K562 (cell line): ENCODE results near the gene OPCML. TPM values are rescaled to one million over a fixed set of nuclear protein-coding genes. Genes with fewer than 3 reads are reported as not detected.

ENCODE experiments used
- ATAC-seq: fragments of 200-7000 bp; cut with Tn5 transposase; 3 replicates; pipeline ENCODE4 v1.9.1; 2020; ENCODE audit warnings: moderate library complexity
- BruUV-seq: library from RNA; stranded (reverse); fragments of 400-500 nt; replicated peaks from 2 replicates; lab custom pipeline; 2021; lab: Mats Ljungman, UMichigan
- CTCF ChIA-PET: fragments of 300-600 bp; formaldehyde crosslinking; extraction: SDS; loops from one replicate; lab custom pipeline; 2021; ENCODE audit warnings: low intra/inter-chr PET ratio; lab: Yijun Ruan, JAX
- POLR2A ChIA-PET: fragments of 300-600, 350-650 bp; sonication (Branson Sonifier 250); formaldehyde crosslinking; extraction: SDS; loops from one replicate; lab custom pipeline; 2021; ENCODE audit warnings: antibody characterized with exemption, inconsistent platforms; lab: Yijun Ruan, JAX
- DNase-seq, 4 experiments: peaks; one replicate each; pipeline versions ENCODE4 v3.0.0 to v3.0.0-alpha.2; 2011 to 2018; ENCODE audit warnings: low spot score in 3 of 4, mixed read lengths in 3 of 4; ENCODE audit errors: extremely low read depth in 1 of 4
- FAIRE-seq: peaks from 2 replicates; lab custom pipeline; 2011; peaks lifted over from hg19 to GRCh38; lab: Jason Lieb, UNC
- H2AFZ ChIP-seq: 2 replicates; pipeline ENCODE4 v1.6.0; 2011; ENCODE audit warnings: low read depth, low read length, control low read depth, inconsistent platforms
- H3K27ac ChIP-seq: fragments of 200-600 bp; 3 replicates; pipeline ENCODE4 v1.8.0; 2011; ENCODE audit warnings: low read depth, mild to moderate bottlenecking, control low read depth, inconsistent platforms, low read length, moderate library complexity, mixed read lengths; ENCODE audit errors: extremely low read depth
- H3K27me3 ChIP-seq, 2 experiments: fragments of 300-600 bp in 1 of 2; 2 replicates in 1 of 2; 3 replicates in 1 of 2; pipeline versions ENCODE4 v1.6.0 to v1.8.0; 2011; ENCODE audit warnings: inconsistent platforms in 2 of 2, low read length in 2 of 2, mild to moderate bottlenecking in 1 of 2, mixed read lengths in 1 of 2, moderate library complexity in 1 of 2; ENCODE audit not compliant: control insufficient read depth in 2 of 2, insufficient read depth in 2 of 2
- H3K36me3 ChIP-seq: fragments of 300-600 bp; 3 replicates; pipeline ENCODE4 v1.8.0; 2011; ENCODE audit warnings: mild to moderate bottlenecking, low read length, inconsistent platforms; ENCODE audit not compliant: control insufficient read depth, insufficient read depth
- H3K4me1 ChIP-seq, 2 experiments: fragments of 200-600 bp in 1 of 2; replicated peaks in 1 of 2; 2 replicates in 1 of 2; 3 replicates in 1 of 2; pipeline versions ENCODE4 v1.5.1 to v1.8.0; 2011; ENCODE audit warnings: inconsistent platforms in 2 of 2, low read length in 2 of 2, mild to moderate bottlenecking in 1 of 2, mixed read lengths in 1 of 2, moderate library complexity in 1 of 2; ENCODE audit not compliant: control insufficient read depth in 2 of 2, insufficient read depth in 2 of 2
- H3K4me2 ChIP-seq: 2 replicates; pipeline ENCODE4 v1.6.1; 2011; ENCODE audit warnings: low read length, control low read depth, inconsistent platforms, mixed read lengths; ENCODE audit not compliant: insufficient read depth
- H3K4me3 ChIP-seq: fragments of 200-600 bp; sonication (generic), shearing (Covaris generic); 2 replicates; pipeline ENCODE4 v1.5.1; 2016; ENCODE audit warnings: control low read depth, inconsistent platforms
- H3K79me2 ChIP-seq: fragments of 200-600 bp; 3 replicates; pipeline ENCODE4 v1.8.0; 2011; ENCODE audit warnings: low read length, inconsistent platforms; ENCODE audit not compliant: control insufficient read depth, insufficient read depth
- H3K9ac ChIP-seq, 2 experiments: 2 replicates each; pipeline versions ENCODE4 v1.6.0 to v1.6.1; 2011; ENCODE audit warnings: low read depth in 2 of 2, low read length in 2 of 2, control low read depth in 1 of 2, inconsistent platforms in 1 of 2, mild to moderate bottlenecking in 1 of 2, mixed read lengths in 1 of 2; ENCODE audit not compliant: insufficient read depth in 1 of 2
- H3K9me1 ChIP-seq: one replicate; pipeline ENCODE4 v1.6.0; 2011; ENCODE audit warnings: inconsistent platforms, mild to moderate bottlenecking, low read length, moderate library complexity; ENCODE audit not compliant: control insufficient read depth, insufficient read depth
- H3K9me3 ChIP-seq: replicated peaks from 2 replicates; pipeline ENCODE4 v1.5.1; 2011; ENCODE audit warnings: low read depth, low read length, inconsistent platforms; ENCODE audit not compliant: control insufficient read depth, insufficient read depth
- H4K20me1 ChIP-seq: replicated peaks from 2 replicates; pipeline ENCODE4 v1.6.1; 2011; ENCODE audit warnings: low read length, inconsistent platforms, mixed read lengths; ENCODE audit not compliant: control insufficient read depth, insufficient read depth
- ATF7 ChIP-seq: fragments of 450-650 bp; IDR thresholded peaks from 2 replicates; pipeline ENCODE4 v1.7.1; 2014; ENCODE audit warnings: mild to moderate bottlenecking, moderate library complexity
- FOXA1 ChIP-seq: fragments of 450-650 bp; IDR thresholded peaks from 2 replicates; pipeline ENCODE4 v1.6.1; 2016; ENCODE audit warnings: mild to moderate bottlenecking, borderline replicate concordance
- FOXK1 ChIP-seq: sonication (generic); formaldehyde crosslinking; IDR thresholded peaks from 2 replicates; pipeline ENCODE4 v1.8.0; 2022; ENCODE audit warnings: missing genetic modification reagents, mild to moderate bottlenecking, borderline replicate concordance
- LEF1 ChIP-seq: fragments of 450-650 bp; IDR thresholded peaks from 2 replicates; pipeline ENCODE4 v1.6.1; 2016; ENCODE audit warnings: mild to moderate bottlenecking
- MAFG ChIP-seq: fragments of 450-650 bp; conservative IDR thresholded peaks from 2 replicates; pipeline ENCODE4 v1.6.1; 2016; ENCODE audit warnings: missing genetic modification characterization, missing compliant biosample characterization
- NUFIP1 ChIP-seq: fragments of 450-650 bp; IDR thresholded peaks from 2 replicates; pipeline ENCODE4 v1.6.1; 2018; ENCODE audit not compliant: partially characterized antibody
- PRMT5 ChIP-seq: sonication (generic); formaldehyde crosslinking; IDR thresholded peaks from 2 replicates; pipeline ENCODE4 v1.5.0; 2020; ENCODE audit warnings: missing genetic modification reagents
- XRCC4 ChIP-seq: IDR thresholded peaks from one replicate; pipeline ENCODE4 v1.6.1; 2011; ENCODE audit not compliant: insufficient read depth, insufficient read length; ENCODE audit errors: extremely low read depth
- ZBED1 ChIP-seq: IDR thresholded peaks from 2 replicates; pipeline ENCODE4 v1.6.1; 2014
- ZFX ChIP-seq: sonication (generic); formaldehyde crosslinking; IDR thresholded peaks from 2 replicates; pipeline ENCODE4 v1.8.0; 2022; ENCODE audit warnings: mild to moderate bottlenecking, missing genetic modification reagents, moderate library complexity
- ZNF224 ChIP-seq: sonication (generic); formaldehyde crosslinking; IDR thresholded peaks from 2 replicates; pipeline ENCODE4 v1.8.0; 2022; ENCODE audit warnings: mild to moderate bottlenecking, missing genetic modification reagents
- ZNF3 ChIP-seq: fragments of 250-450 bp; sonication (Bioruptor Pico); IDR thresholded peaks from 2 replicates; pipeline ENCODE4 v1.5.0; 2021; ENCODE audit warnings: mild to moderate bottlenecking, moderate library complexity
- WGBS: fragments of 100-300 bp; shearing (Covaris generic); methylation state at CpG from one replicate; pipeline ENCODE4 v1.1.6; 2016; ENCODE audit warnings: low coverage, mixed read lengths; ENCODE audit not compliant: insufficient coverage; ENCODE audit errors: missing lambda C conversion rate; 5-methylcytosine and 5-hydroxymethylcytosine counted together
- in situ Hi-C: fragments of 300-500 bp; cut with MboI; formaldehyde crosslinking; loops from 4 replicates; pipeline ENCODE4 v1.15.0; 2018; ENCODE audit warnings: inconsistent platforms, mixed read lengths
- intact Hi-C: fragments of 100-400 bp; cut with micrococcal nuclease; formaldehyde crosslinking; loops from 2 replicates; pipeline ENCODE4 v1.14.2; 2022
- polyA plus RNA-seq, 8 experiments: library from polyadenylated mRNA; depleted of rRNA in 4 of 8; stranded (reverse) in 5 of 8; unstranded in 3 of 8; fragments of >200 nt; fragmentation: Nextera tagmentation in 2 of 8; fragmentation: Illumina TruSeq in 1 of 8; extraction: Ambion mirVana in 2 of 8; extraction: Trizol in 1 of 8; gene quantifications; 2 replicates each; pipeline versions ENCODE4 v1.2.1 to v1.2.3, GENCODE V29; 2011 to 2014; ENCODE audit warnings: inconsistent platforms in 1 of 8, missing spikeins in 1 of 8
- total RNA-seq, 7 experiments: library from RNA; depleted of rRNA in 6 of 7; stranded (reverse); fragments of >200 nt in 6 of 7; fragmentation: Illumina TruSeq in 2 of 7; extraction: Trizol in 2 of 7; gene quantifications; 2 replicates each; pipeline versions ENCODE4 v1.2.1 to v1.2.3, GENCODE V29; 2011 to 2021; ENCODE audit warnings: low replicate concordance in 1 of 7
- TF ChIP-seq, protein P1 (sequence below): sonication (generic); formaldehyde crosslinking; IDR thresholded peaks from 2 replicates; pipeline ENCODE4 v1.5.0; 2020; ENCODE audit warnings: missing genetic modification reagents

Gene OPCML
- total and polyA plus RNA-seq, 9 of the 15 experiments (the other 6 are each of a cell fraction or from before 2014, with no cell fraction given), result not detected

- no peaks in the 10 kb centered on the region for H3K9me1 ChIP-seq
- H3K4me3 ChIP-seq, result no peak overlapping the region
- no peaks in the 10 kb centered on the region for H3K79me2 ChIP-seq
- no peak overlapping the region for H2AFZ ChIP-seq
- ATAC-seq (no peak), FAIRE-seq (no peak), DNase-seq (no peak)
- H3K27me3 ChIP-seq, result no peaks in the 10 kb centered on the region
- H3K4me1 ChIP-seq, result no peaks in the 10 kb centered on the region
- ChIA-PET CTCF (no interaction called here), POLR2A (no interaction called here)
- intact Hi-C loops, result no loop called here
- WGBS, result 0% methylated on average over 1 of the region's 1 CpG
- H4K20me1 ChIP-seq, result no peaks in the 10 kb centered on the region
- BruUV-seq, result no TSS peak
- no peak overlapping the region for H3K4me2 ChIP-seq
- H3K27ac ChIP-seq, result no peak overlapping the region
- no peak overlapping the region for H3K9ac ChIP-seq
- H3K36me3 ChIP-seq, result no peaks in the 10 kb centered on the region
- no peaks in the 10 kb centered on the region; the same call in 1 of the 2 replicates for H3K9me3 ChIP-seq
- TF ChIP-seq NUFIP1, result no peak
- no peak for TF ChIP-seq FOXA1
- no peak for TF ChIP-seq ZFX (CRISPR knock-in tag)
- no peak for TF ChIP-seq LEF1
- no peak for TF ChIP-seq PRMT5 (CRISPR knock-in tag)
- no peak for TF ChIP-seq XRCC4
- TF ChIP-seq MAFG (tag), result no peak
- TF ChIP-seq ZBED1, result no peak
- no peak for TF ChIP-seq ZNF3 (CRISPR knock-in tag)
- TF ChIP-seq ATF7, result no peak
- no peak for TF ChIP-seq FOXK1 (CRISPR knock-in tag)
- TF ChIP-seq ZNF224 (CRISPR knock-in tag), result no peak
- TF ChIP-seq, protein P1, sequence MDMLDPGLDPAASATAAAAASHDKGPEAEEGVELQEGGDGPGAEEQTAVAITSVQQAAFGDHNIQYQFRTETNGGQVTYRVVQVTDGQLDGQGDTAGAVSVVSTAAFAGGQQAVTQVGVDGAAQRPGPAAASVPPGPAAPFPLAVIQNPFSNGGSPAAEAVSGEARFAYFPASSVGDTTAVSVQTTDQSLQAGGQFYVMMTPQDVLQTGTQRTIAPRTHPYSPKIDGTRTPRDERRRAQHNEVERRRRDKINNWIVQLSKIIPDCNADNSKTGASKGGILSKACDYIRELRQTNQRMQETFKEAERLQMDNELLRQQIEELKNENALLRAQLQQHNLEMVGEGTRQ (CRISPR knock-in tag), result no peak
- TF ChIP-seq, all 486 proteins: peak for 0
- in situ Hi-C loops, result no loop called here
These were observed 1093.9 kb downstream of the OPCML start for GRCh38 chr11:132438418-132438817.
